ENCODE data around the gene CNTNAP2. TPM values are rescaled to one million over a fixed set of nuclear protein-coding genes. Genes with fewer than 3 reads are reported as not detected.
A peak's percentile ranks its signal among the peaks of the same experiment; 100 is the strongest.

CNTNAP2 gene
- total and polyA plus RNA-seq, 2 of the 8 experiments (the other 6 are each of a cell fraction or from before 2014, with no cell fraction given), result 27.9 to 71.0 TPM

DNA sequence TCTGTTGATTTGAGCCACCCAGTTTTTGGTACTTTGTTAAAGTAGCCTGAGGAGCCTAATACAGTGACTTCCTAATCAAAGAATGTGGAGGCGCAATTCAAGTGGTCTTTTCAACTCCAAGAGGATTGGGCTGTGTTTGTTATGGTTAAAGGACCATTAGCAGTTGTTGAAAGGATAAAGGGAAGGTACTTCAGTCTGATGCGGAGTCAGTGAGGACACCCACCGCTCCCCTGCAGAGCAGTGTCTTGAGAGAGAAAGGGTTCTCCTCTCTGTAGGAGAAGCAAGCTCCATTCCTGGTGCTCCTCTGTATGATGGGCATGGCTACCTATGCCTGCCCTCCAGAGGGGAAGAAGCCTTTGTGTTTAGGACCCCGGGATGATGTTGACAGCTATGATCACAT is 1883.4 kb downstream of the CNTNAP2 start:
- H2AFZ ChIP-seq (ENCODE audit: low read length), result no peak overlapping the region
- H2BK20ac ChIP-seq (ENCODE audit: low read length), result no peak overlapping the region
- H4K8ac ChIP-seq (ENCODE audit: extremely low read depth, insufficient read depth, low read length), result no peak overlapping the region
- no peaks in the 10 kb centered on the region for H3K79me1 ChIP-seq (ENCODE audit: low read depth, low read length)
- H2BK12ac ChIP-seq (ENCODE audit: low read depth, low read length), result no peak overlapping the region
- no peaks in the 10 kb centered on the region for H3K23me2 ChIP-seq (ENCODE audit: low read depth, low read length)
- H2AK5ac ChIP-seq (ENCODE audit: low read depth, low read length), result no peak overlapping the region
- POLR2A ChIA-PET (ENCODE audit: partially characterized antibody), result no interaction called here
- no peak overlapping the region for H2BK120ac ChIP-seq (replicated peaks; ENCODE audit: low read depth, low read length)
- peak; percentile 81 for FAIRE-seq
- H3K4me3 ChIP-seq (ENCODE audit: extremely low read depth in 1 of 4, insufficient read depth in 2 of 4, low read depth in 3 of 4, low read length in 4 of 4), result no peak overlapping the region
- no peaks in the 10 kb centered on the region for H3K36me3 ChIP-seq (ENCODE audit: control insufficient read depth in 2 of 4, insufficient read depth in 4 of 4, low read length in 3 of 4)
- H3K27ac ChIP-seq (ENCODE audit: low read depth, low read length), result no peak overlapping the region
- no peak overlapping the region for H4K5ac ChIP-seq (ENCODE audit: insufficient read length, low read depth, low read length)
- TF ChIP-seq NANOG (IDR thresholded peaks at IDR 0.05; ENCODE audit: insufficient read depth, low read depth, low read length, poor library complexity, severe bottlenecking), result peak; percentile 93
- no peak for TF ChIP-seq POLR2AphosphoS5 (IDR thresholded peaks at IDR 0.05; ENCODE audit: low read depth, low read length)
- TF ChIP-seq EP300 (IDR thresholded peaks at IDR 0.05; ENCODE audit: borderline replicate concordance in 1 of 2, low read depth in 2 of 2, low read length in 2 of 2), result 0 out of 3 replicates have a peak, but pooled peaks of 1 of the 2 experiments have one; percentile 25
- no peak for TF ChIP-seq GTF2F1 (IDR thresholded peaks at IDR 0.05; ENCODE audit: borderline replicate concordance, low read depth, low read length)
- no peak for TF ChIP-seq SP4 (IDR thresholded peaks at IDR 0.05; ENCODE audit: low read length)
- TF ChIP-seq GABPA (IDR thresholded peaks at IDR 0.05; ENCODE audit: borderline replicate concordance, insufficient read depth, low read length), result no peak
- TF ChIP-seq EZH2 (IDR thresholded peaks at IDR 0.05; ENCODE audit: low read depth, low read length, severe bottlenecking), result no peak
- no peak for TF ChIP-seq ZNF274 (IDR thresholded peaks at IDR 0.05; ENCODE audit: borderline replicate concordance, extremely low read depth, low read length)
- TF ChIP-seq CBX5 (IDR thresholded peaks at IDR 0.05; ENCODE audit: low read depth, low read length), result no peak
- no peak for TF ChIP-seq SIX5 (IDR thresholded peaks at IDR 0.05; ENCODE audit: low read depth, low read length)
- TF ChIP-seq CHD2 (IDR thresholded peaks at IDR 0.05; ENCODE audit: low read length), result no peak
- no peak for TF ChIP-seq POU5F1 (IDR thresholded peaks at IDR 0.05; ENCODE audit: low read depth, low read length)
- TF ChIP-seq SIRT6 (IDR thresholded peaks at IDR 0.05; ENCODE audit: low read length), result no peak
- 73% methylated on average over 4 of the region's 4 CpGs; no CpG with 5 or more reads in 1 of the 2 experiments for WGBS, 2 experiments (ENCODE audit: extremely low coverage in 1 of 2, insufficient coverage in 1 of 2, insufficient read length in 1 of 2, insufficient replicate concordance in 2 of 2, low coverage in 1 of 2, low lambda C conversion rate in 2 of 2, missing lambda C conversion rate in 1 of 2)
- H3K79me2 ChIP-seq (ENCODE audit: control insufficient read depth in 1 of 2, insufficient read depth in 2 of 2, low read length in 2 of 2), result no peaks in the 10 kb centered on the region
- CTCF ChIA-PET (ENCODE audit: partially characterized antibody), result interaction anchor here (0.9 kb wide), 1 partner anchor 257 kb away, joined by 6 read pairs; no protein-coding TSS in a partner anchor
- H3K4me1 ChIP-seq (replicated peaks in 1 of 4; ENCODE audit: control insufficient read depth in 3 of 4, insufficient read depth in 4 of 4, low read length in 3 of 4), result peaks cover 0 to 4% (median 3%) of the 10 kb centered on the region in 4 experiments; a peak in 3 of 7 replicates
- H3K4me2 ChIP-seq (ENCODE audit: insufficient read depth in 1 of 2, low read depth in 2 of 2, low read length in 2 of 2), result 0 out of 4 replicates have a peak overlapping the region, but pooled peaks of 1 of the 2 experiments have one; percentile 7
- H3K14ac ChIP-seq (ENCODE audit: insufficient read length), result no peak overlapping the region
- no peaks in the 10 kb centered on the region for H4K20me1 ChIP-seq (replicated peaks in 1 of 2; ENCODE audit: control insufficient read depth in 1 of 2, insufficient read depth in 2 of 2, low read length in 2 of 2)
- H2BK15ac ChIP-seq (ENCODE audit: low read length), result no peak overlapping the region
- H3K9me3 ChIP-seq (ENCODE audit: insufficient read depth in 2 of 2, low read depth in 1 of 2, low read length in 1 of 2), result no peaks in the 10 kb centered on the region; a peak in 1 of 4 replicates
- no peak overlapping the region for H3K4ac ChIP-seq (replicated peaks; ENCODE audit: insufficient read length, low read depth, low read length)
- H2BK5ac ChIP-seq (ENCODE audit: low read depth, low read length), result no peak overlapping the region
- H3K18ac ChIP-seq (ENCODE audit: extremely low read depth, low read length), result no peak overlapping the region
- peak in 1 of 2 experiments; percentile 57 for DNase-seq (ENCODE audit: low read depth in 1 of 2, low spot score in 2 of 2)
- no peak overlapping the region for H3K56ac ChIP-seq (replicated peaks; ENCODE audit: insufficient read length, low read depth, low read length)
- H4K91ac ChIP-seq (replicated peaks; ENCODE audit: insufficient read length, low read length), result no peak overlapping the region
- no peak overlapping the region for H3K23ac ChIP-seq (ENCODE audit: insufficient read length)
- no peak overlapping the region for H3K9ac ChIP-seq (replicated peaks in 1 of 4; ENCODE audit: extremely low read depth in 1 of 4, low read depth in 3 of 4, low read length in 3 of 4)
- no peaks in the 10 kb centered on the region; a peak in 1 of 7 replicates for H3K27me3 ChIP-seq (replicated peaks in 1 of 4; ENCODE audit: control insufficient read depth in 3 of 4, extremely low read depth in 1 of 4, insufficient read depth in 3 of 4, low read length in 3 of 4)
